ENCODE data around the gene WSB1.

Gene WSB1

GRCh38 chr17:27362503-27362902 is 68.6 kb downstream of the WSB1 start:
- no peak for DNase-seq

DNA sequence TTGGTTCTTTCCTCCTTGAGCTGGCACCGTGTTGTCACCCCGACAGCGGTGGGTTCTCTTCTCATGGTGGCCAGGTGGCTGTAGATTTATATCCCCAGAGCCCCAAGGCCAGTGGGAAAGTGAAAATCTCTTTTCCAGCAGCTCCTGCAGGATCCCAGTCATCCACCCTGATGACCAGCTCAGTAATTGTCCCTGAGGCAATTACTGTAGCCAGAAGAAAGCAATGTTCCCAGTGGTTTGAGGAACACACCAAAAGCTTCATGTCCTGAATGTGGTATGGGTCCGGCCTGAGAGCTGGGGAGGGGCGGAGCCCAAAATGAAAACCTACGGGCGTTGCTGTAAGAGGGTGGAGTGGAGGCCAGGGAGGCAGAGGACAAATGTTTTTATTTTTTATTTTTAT is 69.0 kb downstream of the WSB1 start:
- DNase-seq: no peak

- DNase-seq: no peak
These were observed 69.4 kb downstream of the WSB1 start for GRCh38 chr17:27363326-27363725.

All from NCI-H1105 treated with DMSO at 0.1 percent for 48 hours (cell line).